H1 (cell line): ENCODE measurements around the gene COPS9. TPM values are rescaled to one million over a fixed set of nuclear protein-coding genes. Genes with fewer than 3 reads are reported as not detected.

ENCODE experiments used
- CTCF ChIA-PET: fragments of 300-600 bp; sonication (Branson Sonifier 250); formaldehyde crosslinking; loops from one replicate; lab custom pipeline; 2021; ENCODE audit not compliant: partially characterized antibody; lab: Charles Lee
- POLR2A ChIA-PET: fragments of 300-600 bp; sonication (Branson Sonifier 250); formaldehyde crosslinking; loops from one replicate; lab custom pipeline; 2021; ENCODE audit warnings: inconsistent platforms; ENCODE audit not compliant: partially characterized antibody; lab: Charles Lee
- DNase-seq, 2 experiments: peaks; one replicate each; pipeline versions ENCODE4 v3.0.0 to v3.0.0-alpha.2; 2010 to 2022; ENCODE audit warnings: low spot score in 2 of 2, low read depth in 1 of 2, mixed read lengths in 1 of 2
- FAIRE-seq: peaks from 2 replicates; lab custom pipeline; 2011; peaks lifted over from hg19 to GRCh38; lab: Jason Lieb, UNC
- H2AFZ ChIP-seq: 2 replicates; pipeline ENCODE4 v1.8.1; 2012; ENCODE audit warnings: low read length, inconsistent platforms
- H2AK5ac ChIP-seq: 2 replicates; pipeline ENCODE4 v1.6.1; 2013; ENCODE audit warnings: low read depth, low read length
- H2BK120ac ChIP-seq: replicated peaks from 2 replicates; pipeline ENCODE3; 2013; ENCODE audit warnings: low read depth, low read length, inconsistent platforms
- H2BK12ac ChIP-seq: 2 replicates; pipeline ENCODE4 v1.6.1; 2013; ENCODE audit warnings: low read depth, low read length
- H2BK15ac ChIP-seq: 2 replicates; pipeline ENCODE4 v1.6.1; 2013; ENCODE audit warnings: low read length
- H2BK20ac ChIP-seq: 2 replicates; pipeline ENCODE4 v1.6.1; 2013; ENCODE audit warnings: low read length
- H2BK5ac ChIP-seq: 2 replicates; pipeline ENCODE4 v1.6.1; 2013; ENCODE audit warnings: low read depth, low read length
- H3K14ac ChIP-seq: 2 replicates; pipeline ENCODE4 v1.6.1; 2013; ENCODE audit warnings: inconsistent platforms; ENCODE audit not compliant: insufficient read length
- H3K18ac ChIP-seq: 2 replicates; pipeline ENCODE4 v1.6.1; 2013; ENCODE audit warnings: low read length; ENCODE audit errors: extremely low read depth
- H3K23ac ChIP-seq: 2 replicates; pipeline ENCODE4 v1.6.1; 2013; ENCODE audit warnings: inconsistent platforms; ENCODE audit not compliant: insufficient read length
- H3K23me2 ChIP-seq: 2 replicates; pipeline ENCODE4 v1.6.1; 2013; ENCODE audit warnings: low read depth, low read length
- H3K27ac ChIP-seq: 2 replicates; pipeline ENCODE4 v1.6.1; 2011; ENCODE audit warnings: low read depth, low read length, inconsistent platforms
- H3K27me3 ChIP-seq, 4 experiments: replicated peaks in 1 of 4; 1 replicate in 1 of 4; 2 replicates in 3 of 4; pipeline versions ENCODE4 v1.6.1 to v1.8.1; 2011 to 2013; ENCODE audit warnings: low read length in 3 of 4, mild to moderate bottlenecking in 3 of 4, inconsistent platforms in 2 of 4, mixed read lengths in 2 of 4, moderate library complexity in 1 of 4; ENCODE audit not compliant: control insufficient read depth in 3 of 4, insufficient read depth in 3 of 4; ENCODE audit errors: extremely low read depth in 1 of 4
- H3K36me3 ChIP-seq, 4 experiments: 2 replicates each; pipeline versions ENCODE4 v1.6.1 to v1.8.1; 2011 to 2013; ENCODE audit warnings: mild to moderate bottlenecking in 4 of 4, low read length in 3 of 4, moderate library complexity in 2 of 4, control low read depth in 1 of 4, inconsistent platforms in 1 of 4; ENCODE audit not compliant: insufficient read depth in 4 of 4, control insufficient read depth in 2 of 4
- H3K4ac ChIP-seq: replicated peaks from 2 replicates; pipeline ENCODE3; 2013; ENCODE audit warnings: low read length, low read depth, mixed read lengths, inconsistent platforms; ENCODE audit not compliant: insufficient read length
- H3K4me1 ChIP-seq, 4 experiments: replicated peaks in 1 of 4; 1 replicate in 1 of 4; 2 replicates in 3 of 4; pipeline versions ENCODE4 v1.6.1 to v1.8.1; 2011 to 2013; ENCODE audit warnings: low read length in 3 of 4, inconsistent platforms in 2 of 4, mixed read lengths in 1 of 4; ENCODE audit not compliant: insufficient read depth in 4 of 4, control insufficient read depth in 3 of 4
- H3K4me2 ChIP-seq, 2 experiments: 2 replicates each; pipeline versions ENCODE4 v1.6.1 to v1.8.1; 2011 to 2013; ENCODE audit warnings: low read depth in 2 of 2, low read length in 2 of 2, control low read depth in 1 of 2, inconsistent platforms in 1 of 2, mild to moderate bottlenecking in 1 of 2; ENCODE audit not compliant: insufficient read depth in 1 of 2
- H3K4me3 ChIP-seq, 4 experiments: fragments of 200-600, 300-600 bp in 1 of 4; sonication (generic), shearing (Covaris generic), sonication (Bioruptor Twin) in 1 of 4; 2 replicates each; pipeline versions ENCODE4 v1.5.1 to v1.8.1; 2011 to 2016; ENCODE audit warnings: low read length in 4 of 4, low read depth in 3 of 4, control low read depth in 2 of 4, inconsistent platforms in 2 of 4, mild to moderate bottlenecking in 2 of 4, mixed read lengths in 1 of 4, moderate library complexity in 1 of 4; ENCODE audit not compliant: insufficient read depth in 2 of 4; ENCODE audit errors: extremely low read depth in 1 of 4
- H3K56ac ChIP-seq: replicated peaks from 2 replicates; pipeline ENCODE3; 2013; ENCODE audit warnings: low read depth, mild to moderate bottlenecking, mixed read lengths, low read length, inconsistent platforms; ENCODE audit not compliant: insufficient read length
- H3K79me1 ChIP-seq: 2 replicates; pipeline ENCODE4 v1.6.1; 2013; ENCODE audit warnings: low read depth, low read length, control low read depth
- H3K79me2 ChIP-seq, 2 experiments: 2 replicates each; pipeline versions ENCODE4 v1.6.1 to v1.8.1; 2012 to 2013; ENCODE audit warnings: low read length in 2 of 2, mild to moderate bottlenecking in 2 of 2, inconsistent platforms in 1 of 2; ENCODE audit not compliant: insufficient read depth in 2 of 2, control insufficient read depth in 1 of 2
- H3K9ac ChIP-seq, 4 experiments: replicated peaks in 1 of 4; 1 replicate in 1 of 4; 2 replicates in 3 of 4; pipeline versions ENCODE4 v1.6.1 to v1.8.1; 2011 to 2013; ENCODE audit warnings: low read depth in 3 of 4, low read length in 3 of 4, control low read depth in 2 of 4, mild to moderate bottlenecking in 2 of 4, moderate library complexity in 2 of 4, inconsistent platforms in 1 of 4; ENCODE audit errors: extremely low read depth in 1 of 4
- H3K9me3 ChIP-seq, 2 experiments: 2 replicates each; pipeline versions ENCODE4 v1.6.1 to v1.8.1; 2012 to 2013; ENCODE audit warnings: mild to moderate bottlenecking in 2 of 2, moderate library complexity in 2 of 2, control low read depth in 1 of 2, inconsistent platforms in 1 of 2, low read depth in 1 of 2, low read length in 1 of 2, mixed read lengths in 1 of 2; ENCODE audit not compliant: insufficient read depth in 2 of 2
- H4K20me1 ChIP-seq, 2 experiments: replicated peaks in 1 of 2; 2 replicates each; pipeline versions ENCODE3 to v1.8.1; 2011 to 2013; ENCODE audit warnings: inconsistent platforms in 2 of 2, low read length in 2 of 2, mild to moderate bottlenecking in 1 of 2; ENCODE audit not compliant: insufficient read depth in 2 of 2, control insufficient read depth in 1 of 2
- H4K5ac ChIP-seq: 2 replicates; pipeline ENCODE4 v1.6.1; 2013; ENCODE audit warnings: low read length, low read depth, mixed read lengths, inconsistent platforms; ENCODE audit not compliant: insufficient read length
- H4K8ac ChIP-seq: 2 replicates; pipeline ENCODE4 v1.8.0; 2013; ENCODE audit warnings: mild to moderate bottlenecking, moderate library complexity, low read length, inconsistent platforms; ENCODE audit not compliant: insufficient read depth; ENCODE audit errors: extremely low read depth
- H4K91ac ChIP-seq: replicated peaks from 2 replicates; pipeline ENCODE3; 2013; ENCODE audit warnings: low read length, mixed read lengths, inconsistent platforms; ENCODE audit not compliant: insufficient read length
- SUZ12 ChIP-seq: fragments of 200-600 bp; sonication (generic); IDR thresholded peaks from 2 replicates; pipeline ENCODE4 v1.6.1; 2012; ENCODE audit warnings: mild to moderate bottlenecking, inconsistent platforms, low read length, moderate library complexity, mixed read lengths
- WGBS, 2 experiments: shearing (Covaris generic) in 1 of 2; methylation state at CpG; one replicate each; pipeline versions ENCODE4 v1.1.6 to v1.1.7; 2013 to 2015; ENCODE audit warnings: low lambda C conversion rate in 2 of 2, mixed read lengths in 2 of 2, inconsistent platforms in 1 of 2, low coverage in 1 of 2, missing lambda C conversion rate in 1 of 2; ENCODE audit not compliant: insufficient replicate concordance in 2 of 2, insufficient coverage in 1 of 2, insufficient read length in 1 of 2; ENCODE audit errors: extremely low coverage in 1 of 2, missing lambda C conversion rate in 1 of 2; 5-methylcytosine and 5-hydroxymethylcytosine counted together
- polyA plus RNA-seq, 7 experiments: library from polyadenylated mRNA; depleted of rRNA in 3 of 7; stranded (reverse) in 5 of 7; unstranded in 2 of 7; fragments of >200 nt in 5 of 7; fragments of 200-250 nt in 2 of 7; gene quantifications; 1 replicate in 5 of 7; 2 replicates in 1 of 7; 4 replicates in 1 of 7; pipeline versions ENCODE4 v1.2.1 to v1.2.3, GENCODE V29; 2011 to 2013; ENCODE audit warnings: missing spikeins in 2 of 7, mixed read lengths in 2 of 7
- total RNA-seq: library from RNA; stranded (reverse); fragmentation: NEBNext Ultra II Directional; extraction: Animal tissue kit (Norgen Biotek cat#: 25700); gene quantifications from 2 replicates; pipeline ENCODE4 v1.2.1, GENCODE V29; 2021

Gene COPS9
- total and polyA plus RNA-seq, 2 of the 8 experiments (the other 6 are each of a cell fraction or from before 2014, with no cell fraction given) = 154 to 234 TPM

- Histone ChIP-seq H3K4me1 (peaks cover 0 to 2% (median 0%) of the 10 kb centered on the region in 4 experiments; a peak in 1 of 7 replicates), H3K27ac (no peak overlapping the region), H3K9me3 (peaks cover 0 to 4% of the 10 kb centered on the region in 2 experiments; a peak in 2 of 4 replicates), H4K20me1 (no peaks in the 10 kb centered on the region), H3K9ac (no peak overlapping the region), H2BK120ac (no peak overlapping the region), H3K4me3 (no peak overlapping the region), H3K79me1 (no peaks in the 10 kb centered on the region), H2AFZ (no peak overlapping the region), H3K36me3 (no peaks in the 10 kb centered on the region), H2BK20ac (no peak overlapping the region), H2BK15ac (no peak overlapping the region), H2AK5ac (no peak overlapping the region), H2BK12ac (no peak overlapping the region), H3K79me2 (no peaks in the 10 kb centered on the region), H2BK5ac (no peak overlapping the region), H3K23ac (no peak overlapping the region), H3K14ac (no peak overlapping the region), H3K4ac (no peak overlapping the region), H3K56ac (no peak overlapping the region), H3K27me3 (no peaks in the 10 kb centered on the region; a peak in 3 of 7 replicates), H3K4me2 (no peak overlapping the region), H4K5ac (no peak overlapping the region), H4K91ac (no peak overlapping the region), H3K23me2 (peaks cover 3% of the 10 kb centered on the region; the same call in 1 of the 2 replicates), H3K18ac (no peak overlapping the region), H4K8ac (no peak overlapping the region)
- no peak for DNase-seq
- POLR2A ChIA-PET = no interaction called here
- WGBS, 2 experiments = 82% methylated on average over 5 of the region's 5 CpGs; no CpG with 5 or more reads in 1 of the 2 experiments
- FAIRE-seq = no peak
- CTCF ChIA-PET = no interaction called here
- TF ChIP-seq SUZ12 = no peak
Observed at GRCh38 chr2:240162032-240162431, 25.9 kb upstream of the COPS9 start.
